Body of pancreas (tissue), 4 donors: ENCODE results near the gene IQSEC1. TPM values are rescaled to one million over a fixed set of nuclear protein-coding genes. Genes with fewer than 3 reads are reported as not detected.

ENCODE experiments used
- ATAC-seq: fragments of 150-250 bp; one replicate; pipeline ENCODE4 v1.9.1; 2016
- DNase-seq, 4 donors: peaks; one replicate each; pipeline ENCODE4 v3.0.0-alpha.2; 2019
- H3K27ac ChIP-seq, 4 donors: fragments of 200-600 bp; sonication (generic); 1 replicate in 3 of 4; 2 replicates in 1 of 4; pipeline versions ENCODE4 v1.5.1 to v1.6.1; 2016 to 2019; ENCODE audit warnings: mild to moderate bottlenecking in 1 of 4, mixed read lengths in 1 of 4, moderate library complexity in 1 of 4
- H3K27me3 ChIP-seq, 2 donors: fragments of 200-600 bp; sonication (generic); one replicate each; pipeline ENCODE4 v1.6.0; 2016; ENCODE audit warnings: mild to moderate bottlenecking in 1 of 2
- H3K36me3 ChIP-seq, 2 donors: fragments of 200-600 bp; sonication (generic); replicated peaks in 1 of 2; 2 replicates each; pipeline ENCODE4 v1.5.1; 2016; ENCODE audit warnings: low read depth in 2 of 2; ENCODE audit not compliant: insufficient read depth in 1 of 2
- H3K4me1 ChIP-seq: fragments of 200-600 bp; sonication (generic); one replicate; pipeline ENCODE4 v1.6.0; 2016
- H3K4me3 ChIP-seq, 2 donors: fragments of 200-600 bp; sonication (generic); 1 replicate in 1 of 2; 2 replicates in 1 of 2; pipeline ENCODE4 v1.5.1; 2016 to 2019
- H3K9me3 ChIP-seq, 3 donors: fragments of 200-600 bp; sonication (generic); 1 replicate in 2 of 3; 2 replicates in 1 of 3; pipeline ENCODE4 v1.5.1; 2016
- CTCF ChIP-seq, 7 experiments: fragments of 450-650 bp in 4 of 7; fragments of 200-600 bp in 3 of 7; sonication (generic) in 3 of 7; IDR thresholded peaks; one replicate each; pipeline ENCODE4 v1.5.1; 2016 to 2019; ENCODE audit warnings: antibody characterized with exemption in 7 of 7
- POLR2A ChIP-seq, 3 donors: fragments of 450-650 bp; IDR thresholded peaks; one replicate each; pipeline ENCODE4 v1.6.1; 2016; ENCODE audit warnings: antibody characterized with exemption in 3 of 3, mild to moderate bottlenecking in 2 of 3
- WGBS, 2 donors: methylation state at CpG; one replicate each; pipeline ENCODE4 v1.1.5; 2017; 5-methylcytosine and 5-hydroxymethylcytosine counted together
- intact Hi-C: fragments of 100-400 bp; cut with DNase I; formaldehyde crosslinking; loops from one replicate; pipeline ENCODE4 v1.15.1; 2023
- total RNA-seq, 2 donors: library from RNA; depleted of rRNA; stranded (reverse); fragments of >200 nt; gene quantifications; one replicate each; pipeline ENCODE4 v1.1.0, GENCODE V29; 2016

IQSEC1 gene
- total RNA-seq, 2 donors from 2014 or later: 29.6 to 42.2 TPM

GRCh38 chr3:12953201-12953995 is 119.8 kb downstream of the IQSEC1 start:
- peaks cover 38% of the 10 kb centered on the region for H3K4me1 ChIP-seq

GRCh38 chr3:12952343-12953200 is 120.7 kb downstream of the IQSEC1 start:
- no peaks in the 10 kb centered on the region for H3K36me3 ChIP-seq
- intact Hi-C loops: no loop called here
- 88 to 90% methylated on average over 14 of the region's 14 CpGs for whole genome bisulfite sequencing, 2 donors
- no peak overlapping the region for H3K27ac ChIP-seq
- peaks cover 45% of the 10 kb centered on the region for H3K4me1 ChIP-seq
- ATAC-seq (no peak), DNase-seq (no peak)
- H3K4me3 ChIP-seq: no peak overlapping the region
- no peaks in the 10 kb centered on the region for H3K27me3 ChIP-seq
- H3K9me3 ChIP-seq: no peaks in the 10 kb centered on the region
- TF ChIP-seq POLR2A (IDR thresholded peaks at IDR 0.05) (no peak), CTCF (IDR thresholded peaks at IDR 0.05) (no peak)

More at GRCh38 chr3:12953201-12953995, 119.8 kb downstream of the IQSEC1 start:
- intact Hi-C loops: no loop called here
- no peaks in the 10 kb centered on the region for H3K36me3 ChIP-seq
- TF ChIP-seq CTCF (IDR thresholded peaks at IDR 0.05): no peak
- TF ChIP-seq POLR2A (IDR thresholded peaks at IDR 0.05): no peak
- no peak for DNase-seq
- WGBS, 2 donors: 89 to 94% methylated on average over 8 to 26 of the region's 26 CpGs
- H3K4me3 ChIP-seq: no peak overlapping the region
- H3K27ac ChIP-seq: no peak overlapping the region
- no peaks in the 10 kb centered on the region for H3K27me3 ChIP-seq
- ATAC-seq: no peak
- H3K9me3 ChIP-seq: no peaks in the 10 kb centered on the region

GRCh38 chr3:12948891-12949711 is 124.1 kb downstream of the IQSEC1 start:
- no peaks in the 10 kb centered on the region for H3K27me3 ChIP-seq
- WGBS, 2 donors: 82 to 86% methylated on average over 7 to 10 of the region's 10 CpGs
- intact Hi-C loops: no loop called here
- H3K36me3 ChIP-seq: no peaks in the 10 kb centered on the region
- TF ChIP-seq CTCF (IDR thresholded peaks at IDR 0.05) (no peak), POLR2A (IDR thresholded peaks at IDR 0.05) (no peak)
- no peak overlapping the region for H3K27ac ChIP-seq
- H3K9me3 ChIP-seq: no peaks in the 10 kb centered on the region
- ATAC-seq: peak; percentile 17
- no peak overlapping the region for H3K4me3 ChIP-seq
- H3K4me1 ChIP-seq: peaks cover 27% of the 10 kb centered on the region
- DNase-seq: peak in 1 of 4 donors; percentile 22

- intact Hi-C loops: no loop called here
- Histone ChIP-seq H3K4me1 (peaks cover 31% of the 10 kb centered on the region), H3K36me3 (no peaks in the 10 kb centered on the region), H3K9me3 (no peaks in the 10 kb centered on the region), H3K27me3 (no peaks in the 10 kb centered on the region), H3K4me3 (no peak overlapping the region), H3K27ac (no peak overlapping the region)
- DNase-seq (no peak), ATAC-seq (no peak)
- WGBS, 2 donors: 83 to 93% methylated on average over 4 to 7 of the region's 7 CpGs
- no peak for TF ChIP-seq CTCF (IDR thresholded peaks at IDR 0.05)
- TF ChIP-seq POLR2A (IDR thresholded peaks at IDR 0.05): no peak
Observed at GRCh38 chr3:12948371-12948770, 124.9 kb downstream of the IQSEC1 start.
